Effector memory CD8-positive, alpha-beta T cell (primary cell): ENCODE measurements around the gene TMEM233.
A peak's percentile ranks its signal among the peaks of the same experiment; 100 is the strongest.
"Not testable (repeated sequence)": the region's sequence is repeated elsewhere in the genome, so short reads cannot be mapped to it uniquely, and the experiment has no call there.

Source experiments
- ATAC-seq: fragments of 150-1000 bp; cut with Tn5 transposase; replicated peaks from 2 replicates; pipeline ENCODE4 v1.10.0; 2021; ENCODE audit warnings: mild to moderate bottlenecking, moderate library complexity
- DNase-seq, 3 experiments: peaks; one replicate each; pipeline ENCODE4 v3.0.0; 2021
- H3K27ac Mint-ChIP-seq, 2 donors: one replicate each; pipeline ENCODE4 v1.8.0; 2022; ENCODE audit warnings: mild to moderate bottlenecking in 2 of 2, mixed read lengths in 2 of 2, moderate library complexity in 2 of 2
- H3K27me3 Mint-ChIP-seq, 2 donors: one replicate each; pipeline ENCODE4 v1.8.0; 2022; ENCODE audit warnings: mixed read lengths in 2 of 2
- H3K36me3 Mint-ChIP-seq: one replicate; pipeline ENCODE4 v1.8.0; 2022; ENCODE audit warnings: mild to moderate bottlenecking, moderate library complexity, mixed read lengths; ENCODE audit not compliant: insufficient read depth
- H3K4me1 Mint-ChIP-seq, 2 donors: one replicate each; pipeline ENCODE4 v1.8.0; 2022; ENCODE audit warnings: low read depth in 2 of 2, mixed read lengths in 2 of 2
- H3K4me3 Mint-ChIP-seq, 2 donors: one replicate each; pipeline ENCODE4 v1.8.0; 2022; ENCODE audit warnings: mild to moderate bottlenecking in 2 of 2, mixed read lengths in 2 of 2, moderate library complexity in 2 of 2
- H3K9me3 Mint-ChIP-seq, 2 donors: one replicate each; pipeline ENCODE4 v1.8.0; 2022; ENCODE audit warnings: mixed read lengths in 2 of 2

TMEM233 gene

GRCh38 chr12:119649202-119649808 is 55.7 kb downstream of the TMEM233 start:
- no peaks in the 10 kb centered on the region for H3K36me3 Mint-ChIP-seq
- no peak overlapping the region for H3K4me3 Mint-ChIP-seq
- H3K4me1 Mint-ChIP-seq, result no peaks in the 10 kb centered on the region
- ATAC-seq (no peak), DNase-seq (no peak)
- H3K27ac Mint-ChIP-seq, result no peak overlapping the region
- H3K27me3 Mint-ChIP-seq, result peaks cover 16 to 37% of the 10 kb centered on the region in 2 donors
- H3K9me3 Mint-ChIP-seq, result no peaks in the 10 kb centered on the region

GRCh38 chr12:119652665-119653064 is 59.1 kb downstream of the TMEM233 start:
- no peak for ATAC-seq
- Mint-ChIP-seq H3K36me3 (no peaks in the 10 kb centered on the region), H3K27ac (no peak overlapping the region), H3K27me3 (peaks cover 8 to 12% of the 10 kb centered on the region in 2 donors), H3K4me1 (no peaks in the 10 kb centered on the region), H3K9me3 (no peaks in the 10 kb centered on the region), H3K4me3 (no peak overlapping the region)
- DNase-seq, result no peak

GRCh38 chr12:119657001-119657400 is 63.4 kb downstream of the TMEM233 start:
- H3K4me1 Mint-ChIP-seq, H3K36me3 Mint-ChIP-seq, H3K27ac Mint-ChIP-seq, H3K4me3 Mint-ChIP-seq, H3K9me3 Mint-ChIP-seq, H3K27me3 Mint-ChIP-seq, DNase-seq, ATAC-seq: not testable (repeated sequence)

GRCh38 chr12:119658166-119658565 is 64.6 kb downstream of the TMEM233 start:
- H3K27me3 Mint-ChIP-seq, H3K4me1 Mint-ChIP-seq, ATAC-seq, H3K36me3 Mint-ChIP-seq, DNase-seq, H3K27ac Mint-ChIP-seq, H3K4me3 Mint-ChIP-seq, H3K9me3 Mint-ChIP-seq: not testable (repeated sequence)

GRCh38 chr12:119659289-119659897 is 65.8 kb downstream of the TMEM233 start:
- DNase-seq (peak; percentile 44 to 59 (median 54)), ATAC-seq (peak; percentile 71)
- Mint-ChIP-seq H3K27ac (peak overlapping the region in 1 of 2 donors; percentile 78), H3K4me1 (peaks cover 6 to 9% of the 10 kb centered on the region in 2 donors), H3K9me3 (no peaks in the 10 kb centered on the region), H3K27me3 (peaks cover 0 to 5% of the 10 kb centered on the region in 2 donors), H3K36me3 (no peaks in the 10 kb centered on the region), H3K4me3 (peak overlapping the region in 1 of 2 donors; percentile 76)

GRCh38 chr12:119660076-119660475 is 66.5 kb downstream of the TMEM233 start:
- peak overlapping the region in 1 of 2 donors; percentile 78 for H3K27ac Mint-ChIP-seq

GRCh38 chr12:119661882-119662281 is 68.3 kb downstream of the TMEM233 start:
- H3K9me3 Mint-ChIP-seq, result no peaks in the 10 kb centered on the region
- DNase-seq, result no peak
- H3K4me1 Mint-ChIP-seq, result peaks cover 11 to 17% of the 10 kb centered on the region in 2 donors
- H3K36me3 Mint-ChIP-seq, result peaks cover 1% of the 10 kb centered on the region
- H3K4me3 Mint-ChIP-seq, result no peak overlapping the region
- peaks cover 0 to 5% of the 10 kb centered on the region in 2 donors for H3K27me3 Mint-ChIP-seq
- peak overlapping the region in 1 of 2 donors; percentile 78 for H3K27ac Mint-ChIP-seq
- no peak for ATAC-seq

More at GRCh38 chr12:119660076-119660475, 66.5 kb downstream of the TMEM233 start:
- Mint-ChIP-seq H3K36me3 (no peaks in the 10 kb centered on the region), H3K9me3 (no peaks in the 10 kb centered on the region), H3K4me1 (peaks cover 6 to 9% of the 10 kb centered on the region in 2 donors), H3K4me3 (peak overlapping the region in 1 of 2 donors; percentile 76), H3K27me3 (peaks cover 0 to 5% of the 10 kb centered on the region in 2 donors)
- DNase-seq, result no peak
- ATAC-seq, result peak; percentile 90

- Mint-ChIP-seq H3K27me3 (peaks cover 0 to 5% of the 10 kb centered on the region in 2 donors), H3K36me3 (peaks cover 19% of the 10 kb centered on the region), H3K27ac (no peak overlapping the region), H3K4me3 (no peak overlapping the region), H3K4me1 (peaks cover 16 to 31% of the 10 kb centered on the region in 2 donors), H3K9me3 (no peaks in the 10 kb centered on the region)
- DNase-seq, result no peak
- ATAC-seq, result no peak
Observed at GRCh38 chr12:119664642-119665041, 71.1 kb downstream of the TMEM233 start.

- DNase-seq, result no peak
- Mint-ChIP-seq H3K27ac (peak overlapping the region in 1 of 2 donors; percentile 22), H3K4me3 (no peak overlapping the region)
Observed at GRCh38 chr12:119665164-119665929, 71.8 kb downstream of the TMEM233 start.

GRCh38 chr12:119666226-119666795 is 72.7 kb downstream of the TMEM233 start:
- ATAC-seq (no peak), DNase-seq (no peak)
- peak overlapping the region; percentile 87 to 88 for H3K4me3 Mint-ChIP-seq
- H3K27ac Mint-ChIP-seq, result peak overlapping the region; percentile 22
- peaks cover 0 to 5% of the 10 kb centered on the region in 2 donors for H3K27me3 Mint-ChIP-seq
- H3K9me3 Mint-ChIP-seq, result no peaks in the 10 kb centered on the region
- peaks cover 23 to 38% of the 10 kb centered on the region in 2 donors for H3K4me1 Mint-ChIP-seq
- peaks cover 23% of the 10 kb centered on the region for H3K36me3 Mint-ChIP-seq

More at GRCh38 chr12:119665164-119665929, 71.8 kb downstream of the TMEM233 start:
- Mint-ChIP-seq H3K27me3 (peaks cover 0 to 5% of the 10 kb centered on the region in 2 donors), H3K9me3 (no peaks in the 10 kb centered on the region), H3K36me3 (peaks cover 23% of the 10 kb centered on the region), H3K4me1 (peaks cover 17 to 31% of the 10 kb centered on the region in 2 donors)
- ATAC-seq, result no peak

- Mint-ChIP-seq H3K27me3 (peaks cover 0 to 5% of the 10 kb centered on the region in 2 donors), H3K27ac (peak overlapping the region; percentile 22 to 90), H3K4me3 (peak overlapping the region; percentile 87 to 88), H3K36me3 (peaks cover 26% of the 10 kb centered on the region), H3K4me1 (peaks cover 25 to 45% of the 10 kb centered on the region in 2 donors), H3K9me3 (no peaks in the 10 kb centered on the region)
- ATAC-seq (no peak), DNase-seq (no peak)
Observed at GRCh38 chr12:119666900-119667576, 73.5 kb downstream of the TMEM233 start.

- H3K27me3 Mint-ChIP-seq, result no peaks in the 10 kb centered on the region
- peak within 1 kb of the TSS; percentile 90 to 92 for H3K27ac Mint-ChIP-seq
- H3K9me3 Mint-ChIP-seq, result no peaks in the 10 kb centered on the region
- H3K36me3 Mint-ChIP-seq, result peaks cover 34% of the 10 kb centered on the region
- H3K4me1 Mint-ChIP-seq, result peaks cover 30 to 47% of the 10 kb centered on the region in 2 donors
- H3K4me3 Mint-ChIP-seq, result peak within 1 kb of the TSS; percentile 87 to 88
- DNase-seq (peak; percentile 91 to 95 (median 93)), ATAC-seq (peak; percentile 90)
Observed at GRCh38 chr12:119667577-119668323, 74.2 kb downstream of the TMEM233 start, which contains the start of gene PRKAB1. TSS of gene PRKAB1 (plus strand) at chr12:119668133. CDS start at chr12:119668245, 112 bp downstream.
